Stomach (tissue), 4 donors: ENCODE results near the gene KLKB1.

ENCODE experiments used
- POLR2A ChIP-seq, 4 donors: fragments of 450-650 bp; IDR thresholded peaks; one replicate each; pipeline ENCODE4 v1.6.1; 2016; ENCODE audit warnings: antibody characterized with exemption in 4 of 4, control low read depth in 2 of 4, mild to moderate bottlenecking in 1 of 4, moderate library complexity in 1 of 4
- POLR2AphosphoS5 ChIP-seq, 3 donors: sonication (generic); formaldehyde crosslinking; IDR thresholded peaks; one replicate each; pipeline ENCODE4 v1.6.1; 2016; ENCODE audit warnings: antibody characterized with exemption in 3 of 3
- TF ChIP-seq, protein P1 (sequence below), 7 experiments: fragments of 450-650 bp in 4 of 7; fragments of 200-600 bp in 3 of 7; sonication (generic) in 3 of 7; IDR thresholded peaks; one replicate each; pipeline ENCODE4 v1.5.1; 2016 to 2019; ENCODE audit warnings: antibody characterized with exemption in 7 of 7, control low read depth in 2 of 7, mild to moderate bottlenecking in 1 of 7

GRCh38 chr4:186243331-186243730 lies 16.0 kb downstream of the KLKB1 start:
- TF ChIP-seq, protein P1, sequence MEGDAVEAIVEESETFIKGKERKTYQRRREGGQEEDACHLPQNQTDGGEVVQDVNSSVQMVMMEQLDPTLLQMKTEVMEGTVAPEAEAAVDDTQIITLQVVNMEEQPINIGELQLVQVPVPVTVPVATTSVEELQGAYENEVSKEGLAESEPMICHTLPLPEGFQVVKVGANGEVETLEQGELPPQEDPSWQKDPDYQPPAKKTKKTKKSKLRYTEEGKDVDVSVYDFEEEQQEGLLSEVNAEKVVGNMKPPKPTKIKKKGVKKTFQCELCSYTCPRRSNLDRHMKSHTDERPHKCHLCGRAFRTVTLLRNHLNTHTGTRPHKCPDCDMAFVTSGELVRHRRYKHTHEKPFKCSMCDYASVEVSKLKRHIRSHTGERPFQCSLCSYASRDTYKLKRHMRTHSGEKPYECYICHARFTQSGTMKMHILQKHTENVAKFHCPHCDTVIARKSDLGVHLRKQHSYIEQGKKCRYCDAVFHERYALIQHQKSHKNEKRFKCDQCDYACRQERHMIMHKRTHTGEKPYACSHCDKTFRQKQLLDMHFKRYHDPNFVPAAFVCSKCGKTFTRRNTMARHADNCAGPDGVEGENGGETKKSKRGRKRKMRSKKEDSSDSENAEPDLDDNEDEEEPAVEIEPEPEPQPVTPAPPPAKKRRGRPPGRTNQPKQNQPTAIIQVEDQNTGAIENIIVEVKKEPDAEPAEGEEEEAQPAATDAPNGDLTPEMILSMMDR (IDR thresholded peaks at IDR 0.05), result no peak
- TF ChIP-seq POLR2A (IDR thresholded peaks at IDR 0.05) (no peak), POLR2AphosphoS5 (IDR thresholded peaks at IDR 0.05) (no peak)
